GM21423 (cell line): ENCODE measurements around the gene CPA2.
"Not testable (repeated sequence)": the region's sequence is repeated elsewhere in the genome, so short reads cannot be mapped to it uniquely, and the experiment has no call there.

Experiments
- ATAC-seq: cut with Tn5 transposase; IDR thresholded peaks from one replicate; pipeline ENCODE4 v1.9.1; 2021; ENCODE audit warnings: mild to moderate bottlenecking, moderate library complexity; ENCODE audit not compliant: unreplicated experiment

CPA2 gene

DNA sequence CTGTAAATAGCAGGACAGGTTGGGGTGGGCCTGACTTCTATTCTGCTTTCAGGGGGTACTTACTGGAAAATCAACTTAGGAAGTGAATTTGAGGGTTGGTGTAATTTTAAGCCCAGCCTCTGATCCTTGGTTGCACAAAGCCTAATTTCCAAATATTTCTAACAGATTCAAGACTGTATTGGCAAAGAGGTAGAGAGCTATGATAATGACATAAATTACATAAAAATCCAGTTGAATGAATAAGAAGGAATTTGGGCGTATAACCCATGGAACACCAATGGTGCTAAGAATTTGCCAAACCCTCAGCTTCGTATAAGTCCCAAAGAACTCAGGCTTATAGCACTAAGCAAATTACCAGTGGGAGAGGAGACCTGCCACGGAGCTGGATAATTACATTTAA lies 38.2 kb downstream of the CPA2 start:
- no peak for ATAC-seq

- ATAC-seq, result no peak
Observed at GRCh38 chr7:130305433-130306042, 38.9 kb downstream of the CPA2 start.

DNA sequence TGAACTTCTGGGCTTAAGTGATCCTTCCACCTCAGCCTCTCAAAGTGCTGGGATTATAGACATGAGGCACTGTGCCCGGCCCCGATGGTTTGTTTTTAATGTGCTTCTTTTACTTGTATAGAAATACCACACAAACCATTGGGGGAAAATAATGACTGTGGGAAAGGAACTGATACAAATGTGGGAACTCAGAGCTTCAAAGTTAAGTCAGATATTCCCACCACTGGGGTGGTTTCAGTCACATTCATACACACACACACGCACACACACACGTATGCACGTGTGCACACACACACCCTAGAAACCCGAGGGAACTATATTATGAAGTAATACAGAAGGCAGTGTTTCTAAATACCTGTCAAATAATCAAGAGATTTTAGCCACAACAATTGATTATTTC lies 43.3 kb downstream of the CPA2 start:
- no peak for ATAC-seq

DNA sequence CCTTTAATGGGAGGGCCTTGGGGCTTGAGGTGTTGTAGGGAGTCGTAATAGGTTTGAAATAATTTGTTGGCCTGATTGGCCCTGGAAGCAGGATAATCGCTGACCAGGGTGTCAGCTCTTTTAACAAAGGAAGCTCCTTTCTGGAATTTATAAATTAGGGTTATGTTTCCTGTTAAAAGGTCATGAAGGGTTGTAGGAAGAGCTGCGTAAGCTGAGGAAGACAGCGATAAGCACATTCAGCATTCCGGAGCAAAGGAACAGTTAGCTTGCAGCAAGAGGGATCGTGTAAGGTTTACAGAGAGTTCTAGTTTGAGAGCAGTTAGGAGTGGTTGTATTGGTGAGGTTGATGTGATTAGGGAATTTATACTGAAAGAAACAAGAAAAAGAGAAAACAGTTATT lies 47.6 kb downstream of the CPA2 start:
- no peak for ATAC-seq

GRCh38 chr7:130319541-130319940 lies 52.9 kb downstream of the CPA2 start:
- ATAC-seq, result no peak

DNA sequence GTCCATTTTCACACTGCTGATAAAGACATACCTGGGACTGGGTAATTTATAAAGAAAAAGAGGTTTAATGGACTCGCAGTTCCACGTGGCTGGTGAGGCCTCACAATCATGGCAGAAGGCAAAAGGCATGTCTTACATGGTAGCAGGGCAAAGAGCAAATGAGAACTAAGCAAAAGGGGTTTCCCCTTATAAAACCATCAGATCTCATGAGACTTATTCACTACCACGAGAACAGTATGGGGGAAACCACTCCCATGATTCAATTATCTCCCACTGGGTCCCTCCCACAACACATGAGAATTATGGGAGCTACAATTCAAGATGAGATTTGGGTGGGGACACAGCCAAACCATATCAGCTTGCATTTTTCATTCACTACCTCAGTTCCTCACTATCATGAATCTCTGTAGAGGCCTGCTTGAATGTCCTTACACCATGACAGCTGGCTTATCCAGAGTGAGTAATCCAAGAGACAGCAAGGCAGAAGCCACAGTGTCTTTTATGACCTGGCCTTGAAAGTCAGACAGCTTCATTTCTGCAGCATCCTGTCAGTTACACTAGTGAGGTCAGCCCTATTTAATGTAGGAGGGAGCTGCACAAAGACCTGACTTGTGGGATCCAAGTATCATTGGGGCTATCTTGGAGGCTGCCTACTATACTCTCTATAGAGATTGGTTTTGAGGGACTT lies 55.0 kb downstream of the CPA2 start:
- not testable (repeated sequence) for ATAC-seq

DNA sequence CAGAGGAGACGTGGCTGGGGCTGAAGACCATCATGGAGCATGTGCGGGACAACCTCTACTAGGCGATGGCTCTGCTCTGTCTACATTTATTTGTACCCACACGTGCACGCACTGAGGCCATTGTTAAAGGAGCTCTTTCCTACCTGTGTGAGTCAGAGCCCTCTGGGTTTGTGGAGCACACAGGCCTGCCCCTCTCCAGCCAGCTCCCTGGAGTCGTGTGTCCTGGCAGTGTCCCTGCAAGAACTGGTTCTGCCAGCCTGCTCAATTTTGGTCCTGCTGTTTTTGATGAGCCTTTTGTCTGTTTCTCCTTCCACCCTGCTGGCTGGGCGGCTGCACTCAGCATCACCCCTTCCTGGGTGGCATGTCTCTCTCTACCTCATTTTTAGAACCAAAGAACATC lies 56.0 kb downstream of the CPA2 start:
- ATAC-seq, result no peak

DNA sequence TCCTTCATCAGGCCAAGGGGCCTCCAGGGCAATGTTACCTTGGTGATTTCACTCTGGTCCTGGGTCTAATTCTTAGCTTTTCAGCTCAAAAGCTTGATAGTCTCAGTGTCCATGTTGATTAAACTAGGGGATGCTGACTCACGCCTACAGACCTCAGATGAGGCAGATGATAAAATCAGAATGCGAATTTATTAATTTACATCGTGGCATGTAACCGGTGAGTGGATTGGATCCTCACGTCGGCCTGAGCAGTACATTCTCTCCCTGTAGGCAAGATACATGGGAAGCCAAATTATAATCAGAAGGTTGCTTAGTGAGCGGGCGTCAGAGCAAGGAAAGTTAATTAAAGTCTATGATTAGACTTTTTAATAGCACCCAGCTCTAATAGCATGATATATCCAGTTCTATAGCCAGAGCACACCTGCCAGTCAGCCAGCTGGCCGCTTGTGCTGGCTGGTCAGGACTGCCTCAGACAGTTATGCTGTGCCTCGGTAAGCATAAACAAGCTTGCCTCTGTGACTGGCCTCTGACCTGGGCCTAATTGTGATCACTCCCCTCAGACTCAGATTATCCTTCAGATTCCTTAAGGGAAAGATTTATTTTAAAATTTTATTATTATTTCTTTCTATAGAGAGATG lies 57.8 kb downstream of the CPA2 start:
- ATAC-seq, result no peak

DNA sequence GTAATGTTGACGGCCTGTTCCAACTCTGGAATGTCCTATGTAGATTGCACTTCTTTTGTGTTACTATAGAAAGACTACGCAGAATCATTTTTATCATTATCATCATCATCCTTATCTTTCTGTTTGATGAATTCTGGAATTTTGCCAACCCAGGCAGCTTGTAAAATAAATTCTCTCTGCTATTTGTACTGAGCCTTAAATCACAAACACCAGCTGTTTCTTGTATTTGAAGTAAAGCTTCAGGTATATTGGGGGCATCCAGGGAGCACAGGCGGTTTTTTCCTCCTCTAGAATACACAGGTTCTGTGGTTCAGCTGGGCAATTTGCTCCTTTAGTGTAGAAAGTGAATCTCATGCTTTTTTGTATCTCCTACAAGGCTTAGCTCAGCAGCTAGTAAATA lies 63.0 kb downstream of the CPA2 start:
- no peak for ATAC-seq

- no peak for ATAC-seq
Observed at GRCh38 chr7:130332259-130333053, 65.8 kb downstream of the CPA2 start.

DNA sequence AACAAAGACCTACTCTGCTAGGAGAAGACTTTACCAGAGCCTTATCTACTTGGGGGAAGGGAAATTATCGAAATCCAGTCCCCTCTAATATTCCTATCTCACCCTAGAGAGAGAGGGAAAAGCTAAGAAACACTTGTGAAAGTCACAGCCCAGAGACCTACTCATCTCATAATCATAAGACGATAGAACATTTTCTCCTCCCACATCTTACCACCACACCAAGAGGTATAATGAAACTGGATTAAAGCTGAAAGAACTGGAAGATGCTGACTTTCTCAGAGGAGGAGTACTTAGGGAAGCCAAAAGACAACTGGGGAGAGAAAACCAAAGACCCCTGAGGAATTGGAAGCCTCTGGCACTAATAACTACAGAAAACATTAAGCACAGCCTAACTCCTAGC lies 67.2 kb downstream of the CPA2 start:
- no peak for ATAC-seq

- no peak for ATAC-seq
Observed at GRCh38 chr7:130334274-130334673, 67.6 kb downstream of the CPA2 start.

DNA sequence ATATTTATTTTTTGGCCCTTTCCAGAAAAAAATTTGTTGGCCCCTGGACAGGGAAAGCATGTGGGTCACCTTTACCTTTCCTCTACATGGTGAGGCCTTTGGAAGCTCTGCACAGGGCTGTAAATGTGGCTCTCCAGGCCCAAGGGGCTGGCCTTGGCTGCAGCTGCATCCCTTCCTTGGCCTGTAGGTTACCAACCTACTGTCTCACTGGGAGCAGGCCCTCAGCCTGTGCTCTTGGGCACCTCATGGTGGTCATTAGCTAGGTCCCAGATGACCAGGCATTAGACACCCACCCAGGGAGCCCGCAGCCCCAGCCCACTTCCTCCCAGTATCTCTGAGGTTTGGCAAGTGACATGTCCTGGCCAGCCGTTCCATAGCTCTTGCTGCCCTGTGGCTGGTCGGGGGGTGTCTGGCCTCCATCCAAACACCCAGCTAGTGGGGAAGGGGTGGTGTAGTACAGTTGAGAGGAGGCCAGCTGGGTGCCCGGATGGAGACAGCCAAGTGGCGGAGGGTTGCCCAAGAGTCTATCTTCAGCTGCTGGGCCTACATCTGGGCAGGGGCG lies 70.8 kb downstream of the CPA2 start:
- ATAC-seq, result no peak

DNA sequence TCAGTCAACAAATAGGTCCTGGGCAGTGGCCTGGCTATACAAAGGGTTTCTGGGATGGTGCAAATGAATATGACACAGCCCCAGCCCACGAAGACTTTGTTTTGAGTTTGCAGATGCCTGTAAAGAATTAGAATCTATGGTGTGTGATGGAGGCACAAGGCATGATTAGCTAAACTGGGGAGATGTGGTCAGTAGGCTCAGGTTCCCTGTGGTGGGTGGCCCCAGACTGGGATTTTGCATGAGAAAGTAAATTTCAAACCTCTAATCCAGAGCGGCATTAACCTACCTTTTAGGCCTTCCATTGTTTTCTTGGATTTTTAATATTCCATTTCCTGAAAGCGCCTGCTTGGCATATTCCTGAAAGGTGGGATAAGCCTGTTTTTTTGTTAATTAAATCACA lies 71.6 kb downstream of the CPA2 start:
- no peak for ATAC-seq
